Ovary (tissue), 9 donors: ENCODE data around the gene MRPL17. TPM values are rescaled to one million over a fixed set of nuclear protein-coding genes. Genes with fewer than 3 reads are reported as not detected.

ENCODE experiments used
- DNase-seq, 5 donors: peaks; one replicate each; pipeline ENCODE4 v3.0.0-alpha.2; 2019 to 2020
- H3K27ac ChIP-seq, 2 donors: fragments of 200-600 bp; one replicate each; pipeline versions ENCODE4 v1.5.1 to v1.8.0; 2019 to 2022
- H3K27me3 ChIP-seq: fragments of 200-600 bp; one replicate; pipeline ENCODE4 v1.8.0; 2022
- H3K36me3 ChIP-seq: fragments of 200-600 bp; sonication (generic); one replicate; pipeline ENCODE4 v1.5.1; 2019
- H3K4me1 ChIP-seq: one replicate; pipeline ENCODE4 v1.8.1; 2013; ENCODE audit warnings: mild to moderate bottlenecking, moderate library complexity; ENCODE audit not compliant: insufficient read depth
- H3K4me3 ChIP-seq: fragments of 200-600 bp; sonication (generic); one replicate; pipeline ENCODE4 v1.5.1; 2017
- H3K9me3 ChIP-seq, 2 donors: fragments of 200-600 bp in 1 of 2; sonication (generic) in 1 of 2; one replicate each; pipeline versions ENCODE4 v1.5.1 to v1.8.1; 2013 to 2019; ENCODE audit warnings: mild to moderate bottlenecking in 1 of 2, moderate library complexity in 1 of 2
- CTCF ChIP-seq, 3 donors: fragments of 450-650 bp in 2 of 3; fragments of 200-600 bp in 1 of 3; IDR thresholded peaks; one replicate each; pipeline versions ENCODE4 v1.5.1 to v1.8.0; 2016 to 2022; ENCODE audit warnings: antibody characterized with exemption in 3 of 3, mild to moderate bottlenecking in 1 of 3
- EP300 ChIP-seq: sonication (generic); formaldehyde crosslinking; IDR thresholded peaks from one replicate; pipeline ENCODE4 v1.6.1; 2017; ENCODE audit warnings: antibody characterized with exemption
- POLR2A ChIP-seq: fragments of 450-650 bp; IDR thresholded peaks from one replicate; pipeline ENCODE4 v1.6.1; 2017; ENCODE audit warnings: antibody characterized with exemption, mild to moderate bottlenecking, moderate library complexity
- WGBS, 3 donors: extraction: QIAGEN DNeasy Blood & Tissue Kit in 1 of 3; methylation state at CpG; one replicate each; pipeline versions ENCODE4 v1.1.5 to v1.1.7; 2013 to 2017; 5-methylcytosine and 5-hydroxymethylcytosine counted together
- intact Hi-C, 4 donors: fragments of 100-400 bp; cut with DNase I; formaldehyde crosslinking; loops; one replicate each; pipeline versions ENCODE4 v1.11.0 to v1.15.1; 2022 to 2023
- polyA plus RNA-seq, 2 donors: library from polyadenylated mRNA; stranded (reverse); fragments of 200-250 nt in 1 of 2; fragments of 350-450 nt in 1 of 2; fragmentation: Illumina TruSeq in 1 of 2; extraction: RNeasy Lipid Tissue Mini Kit (QIAGEN cat#74804) in 1 of 2; gene quantifications; one replicate each; pipeline ENCODE4 v1.2.3, GENCODE V29; 2013 to 2014
- total RNA-seq, 7 donors: library from RNA; depleted of rRNA in 2 of 7; stranded (reverse); fragments of >200 nt in 2 of 7; fragmentation: NEBNext Ultra II Directional in 3 of 7; extraction: Animal tissue kit (Norgen Biotek cat#: 25700) in 3 of 7; gene quantifications; one replicate each; pipeline versions ENCODE4 v1.1.0 to v1.2.4, GENCODE V29; 2016 to 2023
- donor health status: DM: no; HTN: no; CAD: no; lungs with moderate emphysema.
- donor health status: DM: no; HTN: no; CAD: no.
- donor health status: Bipolar disorder and iron deficiency.
- donor health status: DM: yes; HTN: yes; CAD: no.
- donor health status: DM: no; HTN: no; CAD: no.
- donor health status: DM: yes; HTN: yes; CAD: no.

The MRPL17 gene
- total and polyA plus RNA-seq, 9 donors, result 23.0 to 37.9 (median 30.1) TPM

GRCh38 chr11:6655020-6655789 is 27.9 kb downstream of the MRPL17 start:
- peaks cover 8% of the 10 kb centered on the region for H3K4me1 ChIP-seq
- no peaks in the 10 kb centered on the region for H3K36me3 ChIP-seq
- intact Hi-C loops, result no loop called here
- TF ChIP-seq CTCF (IDR thresholded peaks at IDR 0.05) (no peak), EP300 (no peak), POLR2A (no peak)
- DNase-seq, result peak in 4 of 5 donors; percentile 45 to 66 (median 58)
- peak overlapping the region; percentile 58 to 71 for H3K27ac ChIP-seq
- H3K4me3 ChIP-seq, result peak overlapping the region; percentile 53
- WGBS, 3 donors, result 1 to 3% (median 2%) methylated on average over 24 to 81 of the region's 84 CpGs
- H3K9me3 ChIP-seq, result no peaks in the 10 kb centered on the region
- H3K27me3 ChIP-seq, result no peaks in the 10 kb centered on the region

GRCh38 chr11:6654281-6655019 is 28.7 kb downstream of the MRPL17 start:
- TF ChIP-seq EP300, result no peak
- TF ChIP-seq CTCF (IDR thresholded peaks at IDR 0.05), result no peak
- no peak for TF ChIP-seq POLR2A
- Histone ChIP-seq H3K27me3 (no peaks in the 10 kb centered on the region), H3K4me1 (peaks cover 8% of the 10 kb centered on the region), H3K27ac (peak overlapping the region; percentile 58 to 71), H3K4me3 (peak overlapping the region; percentile 53), H3K36me3 (no peaks in the 10 kb centered on the region), H3K9me3 (no peaks in the 10 kb centered on the region)
- WGBS, 3 donors, result 23 to 26% (median 24%) methylated on average over 9 of the region's 9 CpGs
- DNase-seq, result peak in 3 of 5 donors; percentile 37 to 57 (median 40)
- intact Hi-C loops, result no loop called here

- no peak overlapping the region for H3K27ac ChIP-seq
- H3K27me3 ChIP-seq, result no peaks in the 10 kb centered on the region
- no peak for TF ChIP-seq CTCF (IDR thresholded peaks at IDR 0.05)
- no peak for TF ChIP-seq EP300
- no peak for TF ChIP-seq POLR2A
- no peak overlapping the region for H3K4me3 ChIP-seq
- 59 to 65% (median 65%) methylated on average over 2 of the region's 2 CpGs for WGBS, 3 donors
- H3K36me3 ChIP-seq, result no peaks in the 10 kb centered on the region
- H3K9me3 ChIP-seq, result no peaks in the 10 kb centered on the region
- H3K4me1 ChIP-seq, result peaks cover 8% of the 10 kb centered on the region
- no peak for DNase-seq
- intact Hi-C loops, result no loop called here
Measured at GRCh38 chr11:6653656-6654055, 29.5 kb downstream of the MRPL17 start.

- Histone ChIP-seq H3K27ac (no peak overlapping the region), H3K4me1 (peaks cover 11% of the 10 kb centered on the region), H3K36me3 (no peaks in the 10 kb centered on the region)
Measured at GRCh38 chr11:6653097-6653496, 30.0 kb downstream of the MRPL17 start.

More at GRCh38 chr11:6653097-6653496, 30.0 kb downstream of the MRPL17 start:
- TF ChIP-seq EP300 (no peak), CTCF (IDR thresholded peaks at IDR 0.05) (no peak), POLR2A (no peak)
- Histone ChIP-seq H3K4me3 (no peak overlapping the region), H3K27me3 (no peaks in the 10 kb centered on the region), H3K9me3 (no peaks in the 10 kb centered on the region)
- intact Hi-C loops, result no loop called here
- DNase-seq, result no peak
- 87 to 100% (median 95%) methylated on average over 1 of the region's 1 CpG for WGBS, 3 donors
